HCT116 (cell line): ENCODE measurements around the gene ADD2.

Experiments used
- EZH2 ChIP-seq: fragments of 200-600 bp; sonication (generic); IDR thresholded peaks from 2 replicates; pipeline ENCODE4 v1.6.1; 2017; ENCODE audit warnings: antibody characterized with exemption, mixed run types
- MAX ChIP-seq: IDR thresholded peaks from 2 replicates; pipeline ENCODE4 v1.6.1; 2012
- POLR2A ChIP-seq: IDR thresholded peaks from 2 replicates; pipeline ENCODE4 v1.7.0; 2011; ENCODE audit warnings: borderline replicate concordance; ENCODE audit not compliant: insufficient read depth, insufficient read length; ENCODE audit errors: extremely low read depth
- RAD21 ChIP-seq: IDR thresholded peaks from 2 replicates; pipeline ENCODE4 v1.6.1; 2012; ENCODE audit warnings: low read depth, mild to moderate bottlenecking
- SIN3A ChIP-seq: IDR thresholded peaks from 2 replicates; pipeline ENCODE4 v1.6.1; 2012; ENCODE audit warnings: low read depth
- SP1 ChIP-seq: IDR thresholded peaks from 2 replicates; pipeline ENCODE4 v1.6.1; 2012; ENCODE audit warnings: low read depth
- TCF7L2 ChIP-seq: IDR thresholded peaks from 2 replicates; pipeline ENCODE4 v1.7.0; 2011; ENCODE audit warnings: borderline replicate concordance, inconsistent platforms; ENCODE audit not compliant: insufficient read depth, insufficient read length; ENCODE audit errors: extremely low read depth
- YY1 ChIP-seq: IDR thresholded peaks from 2 replicates; pipeline ENCODE4 v1.6.1; 2011; ENCODE audit warnings: low read length, low read depth, moderate library complexity, mild to moderate bottlenecking; ENCODE audit not compliant: insufficient replicate concordance; ENCODE audit errors: extremely low read depth
- TF ChIP-seq, protein P1 (sequence below): IDR thresholded peaks from 2 replicates; pipeline ENCODE4 v1.6.1; 2011; ENCODE audit warnings: mild to moderate bottlenecking, low read length, moderate library complexity; ENCODE audit not compliant: insufficient replicate concordance; ENCODE audit errors: extremely low read depth
- TF ChIP-seq, protein P2 (sequence below), 3 experiments: fragments of 200-600 bp in 1 of 3; sonication (generic) in 1 of 3; IDR thresholded peaks in 2 of 3; conservative IDR thresholded peaks in 1 of 3; 2 replicates each; pipeline ENCODE4 v1.5.1; 2012 to 2017; ENCODE audit warnings: low read depth in 2 of 3, low read length in 2 of 3, antibody characterized with exemption in 1 of 3, borderline replicate concordance in 1 of 3, control low read depth in 1 of 3, mild to moderate bottlenecking in 1 of 3, mixed read lengths in 1 of 3, mixed run types in 1 of 3, moderate library complexity in 1 of 3; ENCODE audit not compliant: insufficient read depth in 1 of 3
- TF ChIP-seq, protein P3 (sequence below): IDR thresholded peaks from 2 replicates; pipeline ENCODE4 v1.6.1; 2012; ENCODE audit warnings: low read depth

DNA sequence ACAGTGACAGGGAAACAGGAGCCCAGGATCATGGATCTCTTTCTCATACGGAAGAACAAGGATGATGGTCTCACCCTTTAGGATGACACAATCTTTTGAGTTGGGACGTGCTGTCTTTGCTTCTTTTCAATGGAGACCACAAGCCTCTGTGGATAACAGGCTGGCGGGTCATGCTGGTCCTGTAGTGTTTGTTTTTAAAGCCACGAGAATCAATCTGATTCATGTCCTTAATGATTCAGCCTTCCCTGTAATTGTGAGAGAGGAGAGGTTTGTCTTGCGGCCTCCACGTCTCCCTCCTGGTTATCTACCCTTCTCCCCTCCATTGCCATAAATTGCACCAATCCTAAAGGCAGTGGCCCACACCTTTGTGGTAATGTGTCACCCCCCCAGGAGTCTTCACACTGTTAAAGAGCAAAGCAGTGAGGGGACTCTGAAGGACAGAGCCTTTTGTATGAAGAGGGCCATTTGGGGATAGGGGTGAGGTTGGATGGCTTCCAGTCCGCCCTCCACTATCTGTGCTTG is 126.7 kb downstream of the ADD2 start:
- no peak for TF ChIP-seq MAX
- no peak for TF ChIP-seq RAD21
- TF ChIP-seq, protein P1, sequence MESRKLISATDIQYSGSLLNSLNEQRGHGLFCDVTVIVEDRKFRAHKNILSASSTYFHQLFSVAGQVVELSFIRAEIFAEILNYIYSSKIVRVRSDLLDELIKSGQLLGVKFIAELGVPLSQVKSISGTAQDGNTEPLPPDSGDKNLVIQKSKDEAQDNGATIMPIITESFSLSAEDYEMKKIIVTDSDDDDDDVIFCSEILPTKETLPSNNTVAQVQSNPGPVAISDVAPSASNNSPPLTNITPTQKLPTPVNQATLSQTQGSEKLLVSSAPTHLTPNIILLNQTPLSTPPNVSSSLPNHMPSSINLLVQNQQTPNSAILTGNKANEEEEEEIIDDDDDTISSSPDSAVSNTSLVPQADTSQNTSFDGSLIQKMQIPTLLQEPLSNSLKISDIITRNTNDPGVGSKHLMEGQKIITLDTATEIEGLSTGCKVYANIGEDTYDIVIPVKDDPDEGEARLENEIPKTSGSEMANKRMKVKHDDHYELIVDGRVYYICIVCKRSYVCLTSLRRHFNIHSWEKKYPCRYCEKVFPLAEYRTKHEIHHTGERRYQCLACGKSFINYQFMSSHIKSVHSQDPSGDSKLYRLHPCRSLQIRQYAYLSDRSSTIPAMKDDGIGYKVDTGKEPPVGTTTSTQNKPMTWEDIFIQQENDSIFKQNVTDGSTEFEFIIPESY = no peak
- TF ChIP-seq EZH2 = no peak
- TF ChIP-seq, protein P2, sequence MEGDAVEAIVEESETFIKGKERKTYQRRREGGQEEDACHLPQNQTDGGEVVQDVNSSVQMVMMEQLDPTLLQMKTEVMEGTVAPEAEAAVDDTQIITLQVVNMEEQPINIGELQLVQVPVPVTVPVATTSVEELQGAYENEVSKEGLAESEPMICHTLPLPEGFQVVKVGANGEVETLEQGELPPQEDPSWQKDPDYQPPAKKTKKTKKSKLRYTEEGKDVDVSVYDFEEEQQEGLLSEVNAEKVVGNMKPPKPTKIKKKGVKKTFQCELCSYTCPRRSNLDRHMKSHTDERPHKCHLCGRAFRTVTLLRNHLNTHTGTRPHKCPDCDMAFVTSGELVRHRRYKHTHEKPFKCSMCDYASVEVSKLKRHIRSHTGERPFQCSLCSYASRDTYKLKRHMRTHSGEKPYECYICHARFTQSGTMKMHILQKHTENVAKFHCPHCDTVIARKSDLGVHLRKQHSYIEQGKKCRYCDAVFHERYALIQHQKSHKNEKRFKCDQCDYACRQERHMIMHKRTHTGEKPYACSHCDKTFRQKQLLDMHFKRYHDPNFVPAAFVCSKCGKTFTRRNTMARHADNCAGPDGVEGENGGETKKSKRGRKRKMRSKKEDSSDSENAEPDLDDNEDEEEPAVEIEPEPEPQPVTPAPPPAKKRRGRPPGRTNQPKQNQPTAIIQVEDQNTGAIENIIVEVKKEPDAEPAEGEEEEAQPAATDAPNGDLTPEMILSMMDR (IDR thresholded peaks at IDR 0.05 in 2 of 3, conservative IDR thresholded peaks at IDR 0.05 in 1 of 3; ENCODE audit: borderline replicate concordance in 1 of 3, insufficient read depth in 1 of 3, low read depth in 2 of 3, low read length in 2 of 3) = no peak
- TF ChIP-seq, protein P3, sequence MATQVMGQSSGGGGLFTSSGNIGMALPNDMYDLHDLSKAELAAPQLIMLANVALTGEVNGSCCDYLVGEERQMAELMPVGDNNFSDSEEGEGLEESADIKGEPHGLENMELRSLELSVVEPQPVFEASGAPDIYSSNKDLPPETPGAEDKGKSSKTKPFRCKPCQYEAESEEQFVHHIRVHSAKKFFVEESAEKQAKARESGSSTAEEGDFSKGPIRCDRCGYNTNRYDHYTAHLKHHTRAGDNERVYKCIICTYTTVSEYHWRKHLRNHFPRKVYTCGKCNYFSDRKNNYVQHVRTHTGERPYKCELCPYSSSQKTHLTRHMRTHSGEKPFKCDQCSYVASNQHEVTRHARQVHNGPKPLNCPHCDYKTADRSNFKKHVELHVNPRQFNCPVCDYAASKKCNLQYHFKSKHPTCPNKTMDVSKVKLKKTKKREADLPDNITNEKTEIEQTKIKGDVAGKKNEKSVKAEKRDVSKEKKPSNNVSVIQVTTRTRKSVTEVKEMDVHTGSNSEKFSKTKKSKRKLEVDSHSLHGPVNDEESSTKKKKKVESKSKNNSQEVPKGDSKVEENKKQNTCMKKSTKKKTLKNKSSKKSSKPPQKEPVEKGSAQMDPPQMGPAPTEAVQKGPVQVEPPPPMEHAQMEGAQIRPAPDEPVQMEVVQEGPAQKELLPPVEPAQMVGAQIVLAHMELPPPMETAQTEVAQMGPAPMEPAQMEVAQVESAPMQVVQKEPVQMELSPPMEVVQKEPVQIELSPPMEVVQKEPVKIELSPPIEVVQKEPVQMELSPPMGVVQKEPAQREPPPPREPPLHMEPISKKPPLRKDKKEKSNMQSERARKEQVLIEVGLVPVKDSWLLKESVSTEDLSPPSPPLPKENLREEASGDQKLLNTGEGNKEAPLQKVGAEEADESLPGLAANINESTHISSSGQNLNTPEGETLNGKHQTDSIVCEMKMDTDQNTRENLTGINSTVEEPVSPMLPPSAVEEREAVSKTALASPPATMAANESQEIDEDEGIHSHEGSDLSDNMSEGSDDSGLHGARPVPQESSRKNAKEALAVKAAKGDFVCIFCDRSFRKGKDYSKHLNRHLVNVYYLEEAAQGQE = no peak
- TF ChIP-seq POLR2A = no peak
- TF ChIP-seq SP1 = no peak
- no peak for TF ChIP-seq YY1
- no peak for TF ChIP-seq SIN3A
- TF ChIP-seq TCF7L2 = no peak
